ENCODE measurements around the gene SMIM9.

GRCh38 chrX:154797006-154797405, 37.5 kb downstream of the SMIM9 start:
- TF ChIP-seq EZH2phosphoT487 (IDR thresholded peaks at IDR 0.05) (no peak), CTCF (IDR thresholded peaks at IDR 0.05) (no peak), EZH2 (IDR thresholded peaks at IDR 0.05) (no peak)
